Central memory CD8-positive, alpha-beta T cell (primary cell): ENCODE results near the gene LRRC3B.

ENCODE experiments used
- ATAC-seq: fragments of 150-1000 bp; cut with Tn5 transposase; replicated peaks from 2 replicates; pipeline ENCODE4 v1.10.0; 2022; ENCODE audit warnings: mild to moderate bottlenecking, moderate FRiP score, moderate number of reproducible peaks; ENCODE audit not compliant: poor library complexity, severe bottlenecking; ENCODE audit errors: extremely low read depth
- DNase-seq, 2 donors: peaks; one replicate each; pipeline ENCODE4 v3.0.0; 2021; ENCODE audit warnings: low spot score in 2 of 2
- H3K27ac Mint-ChIP-seq: one replicate; pipeline ENCODE4 v1.8.0; 2022; ENCODE audit warnings: low read depth, mild to moderate bottlenecking, moderate library complexity, mixed read lengths
- H3K27me3 Mint-ChIP-seq: one replicate; pipeline ENCODE4 v1.8.0; 2022; ENCODE audit warnings: mixed read lengths
- H3K36me3 Mint-ChIP-seq: one replicate; pipeline ENCODE4 v1.8.0; 2022; ENCODE audit warnings: mild to moderate bottlenecking, moderate library complexity, mixed read lengths; ENCODE audit not compliant: insufficient read depth
- H3K4me1 Mint-ChIP-seq: one replicate; pipeline ENCODE4 v1.8.0; 2022; ENCODE audit warnings: mixed read lengths
- H3K4me3 Mint-ChIP-seq: one replicate; pipeline ENCODE4 v1.8.0; 2022; ENCODE audit warnings: mild to moderate bottlenecking, moderate library complexity, mixed read lengths
- H3K9me3 Mint-ChIP-seq: one replicate; pipeline ENCODE4 v1.8.0; 2022; ENCODE audit warnings: mixed read lengths

Gene LRRC3B

GRCh38 chr3:26614006-26614685 lies 8.4 kb upstream of the LRRC3B start:
- Mint-ChIP-seq H3K4me1 (no peaks in the 10 kb centered on the region), H3K27me3 (no peaks in the 10 kb centered on the region), H3K36me3 (no peaks in the 10 kb centered on the region), H3K27ac (no peak overlapping the region), H3K4me3 (no peak overlapping the region), H3K9me3 (peaks cover 16% of the 10 kb centered on the region)
- ATAC-seq (no peak), DNase-seq (no peak)

GRCh38 chr3:26621176-26621575 lies 1.4 kb upstream of the LRRC3B start:
- ATAC-seq (no peak), DNase-seq (no peak)
- Mint-ChIP-seq H3K27me3 (peaks cover 36% of the 10 kb centered on the region), H3K9me3 (peaks cover 11% of the 10 kb centered on the region), H3K27ac (no peak overlapping the region), H3K4me1 (no peaks in the 10 kb centered on the region), H3K4me3 (no peak overlapping the region), H3K36me3 (no peaks in the 10 kb centered on the region)

DNA sequence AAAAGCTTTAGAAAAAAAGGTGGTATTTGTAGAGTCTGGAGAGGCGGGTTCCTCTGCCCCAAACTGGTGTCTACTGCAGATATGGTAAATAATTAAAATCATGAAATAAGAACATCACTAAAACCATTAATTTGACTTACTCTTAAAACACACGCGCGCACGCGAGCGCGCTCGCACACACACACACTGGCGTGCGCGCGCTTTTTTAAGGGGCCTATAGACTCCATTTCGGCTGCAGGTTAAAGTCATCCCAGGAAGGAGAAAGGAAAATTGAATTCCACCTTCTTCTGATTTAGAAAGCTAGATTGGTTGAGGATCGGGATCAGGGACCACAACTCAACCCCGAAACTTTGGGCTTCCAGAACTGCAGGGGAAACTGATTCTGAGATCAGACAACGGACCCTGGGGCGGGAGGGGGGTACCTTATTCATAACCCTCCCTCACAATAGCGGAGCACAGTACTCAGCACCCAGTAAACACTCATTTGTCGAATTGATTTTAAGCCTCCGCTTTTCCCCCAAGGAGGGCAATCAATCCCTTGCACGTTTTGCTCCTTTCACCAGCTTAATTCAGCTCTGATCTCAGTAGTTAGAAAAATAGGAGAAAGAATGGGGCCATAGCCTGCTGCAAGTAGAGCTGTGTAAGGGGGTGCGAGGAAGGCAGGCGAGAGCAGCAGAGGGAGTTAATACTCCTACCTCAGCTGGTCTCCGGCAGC lies 509 bp upstream of the LRRC3B start:
- no peaks in the 10 kb centered on the region for H3K4me1 Mint-ChIP-seq
- H3K4me3 Mint-ChIP-seq, result no peak overlapping the region
- no peaks in the 10 kb centered on the region for H3K36me3 Mint-ChIP-seq
- no peak overlapping the region for H3K27ac Mint-ChIP-seq
- ATAC-seq (no peak), DNase-seq (no peak)
- H3K27me3 Mint-ChIP-seq, result peaks cover 36% of the 10 kb centered on the region
- H3K9me3 Mint-ChIP-seq, result peaks cover 11% of the 10 kb centered on the region

DNA sequence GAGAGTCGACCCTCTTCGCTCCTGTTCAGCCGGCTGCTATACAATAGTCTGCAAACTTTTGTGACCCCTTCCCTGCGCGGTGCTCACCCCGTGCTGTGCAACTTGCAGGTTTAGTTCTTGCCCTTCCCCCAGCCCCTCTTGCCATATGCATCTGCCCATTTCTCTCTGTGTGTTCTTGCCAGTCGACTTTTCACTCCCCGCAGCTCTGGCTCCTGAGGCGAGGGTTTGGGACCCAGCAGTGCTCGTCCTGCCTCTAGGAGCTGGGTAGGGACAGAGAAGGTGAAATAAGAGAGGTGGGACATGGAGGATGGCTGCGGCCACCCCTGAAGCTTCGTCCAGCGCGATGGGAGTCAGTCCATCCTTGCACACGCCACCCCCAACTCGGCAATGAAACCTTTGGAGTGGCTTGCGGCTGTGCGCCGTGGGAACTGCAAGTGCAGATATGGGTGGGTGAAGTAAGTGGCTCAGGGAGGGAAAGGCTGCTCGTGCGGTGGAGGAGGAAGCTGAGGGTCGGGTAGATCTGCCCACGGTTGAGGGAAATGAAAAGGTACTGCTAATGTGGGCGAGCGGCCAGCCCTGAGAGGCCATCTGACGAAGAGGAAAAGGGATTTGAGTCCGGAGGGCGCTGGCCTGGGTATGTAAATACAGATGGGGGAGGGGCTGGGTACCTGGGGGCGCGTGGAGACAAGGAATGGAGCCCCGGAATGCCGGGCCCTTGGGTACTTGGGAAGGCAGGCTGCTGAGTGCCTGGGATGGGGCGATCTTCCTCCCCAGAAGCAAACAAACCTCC lies 1.0 kb downstream of the LRRC3B start:
- no peak overlapping the region for H3K4me3 Mint-ChIP-seq
- peaks cover 11% of the 10 kb centered on the region for H3K9me3 Mint-ChIP-seq
- H3K36me3 Mint-ChIP-seq, result no peaks in the 10 kb centered on the region
- DNase-seq, result no peak
- H3K4me1 Mint-ChIP-seq, result no peaks in the 10 kb centered on the region
- H3K27me3 Mint-ChIP-seq, result peaks cover 36% of the 10 kb centered on the region
- H3K27ac Mint-ChIP-seq, result no peak overlapping the region
- no peak for ATAC-seq

DNA sequence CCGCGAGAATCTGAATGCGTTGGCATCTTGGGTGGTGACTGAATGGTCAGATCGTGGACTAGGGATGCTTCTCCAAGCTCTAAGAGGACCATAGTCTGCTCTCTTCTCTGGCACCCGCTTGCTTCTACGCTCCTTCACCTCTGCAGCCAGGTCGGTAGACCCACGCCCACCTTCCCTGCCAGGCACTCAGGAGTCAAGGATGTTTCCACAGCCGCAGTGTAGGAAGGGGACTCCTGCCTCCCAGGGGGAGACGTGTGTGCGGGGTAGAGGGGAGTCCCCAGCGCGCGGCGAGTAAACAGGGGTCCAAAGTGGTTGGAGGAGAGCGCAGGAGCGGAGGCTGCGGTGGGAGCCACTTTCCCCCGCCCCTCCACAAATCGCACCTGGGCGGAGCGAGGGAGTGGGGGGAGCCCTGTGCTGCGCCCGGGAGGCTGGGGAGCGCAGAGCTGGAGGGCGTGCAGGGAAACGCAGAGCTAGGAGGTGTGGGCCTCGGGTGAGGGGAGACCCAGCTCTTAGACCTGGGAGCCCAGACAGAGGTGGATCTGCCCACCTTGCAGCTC lies 1.7 kb downstream of the LRRC3B start:
- ATAC-seq (no peak), DNase-seq (no peak)
- peaks cover 36% of the 10 kb centered on the region for H3K27me3 Mint-ChIP-seq
- H3K36me3 Mint-ChIP-seq, result no peaks in the 10 kb centered on the region
- no peaks in the 10 kb centered on the region for H3K4me1 Mint-ChIP-seq
- H3K27ac Mint-ChIP-seq, result no peak overlapping the region
- H3K4me3 Mint-ChIP-seq, result no peak overlapping the region
- peaks cover 11% of the 10 kb centered on the region for H3K9me3 Mint-ChIP-seq

GRCh38 chr3:26625187-26625586 lies 2.6 kb downstream of the LRRC3B start:
- no peaks in the 10 kb centered on the region for H3K36me3 Mint-ChIP-seq
- peaks cover 36% of the 10 kb centered on the region for H3K27me3 Mint-ChIP-seq
- no peak for ATAC-seq

DNA sequence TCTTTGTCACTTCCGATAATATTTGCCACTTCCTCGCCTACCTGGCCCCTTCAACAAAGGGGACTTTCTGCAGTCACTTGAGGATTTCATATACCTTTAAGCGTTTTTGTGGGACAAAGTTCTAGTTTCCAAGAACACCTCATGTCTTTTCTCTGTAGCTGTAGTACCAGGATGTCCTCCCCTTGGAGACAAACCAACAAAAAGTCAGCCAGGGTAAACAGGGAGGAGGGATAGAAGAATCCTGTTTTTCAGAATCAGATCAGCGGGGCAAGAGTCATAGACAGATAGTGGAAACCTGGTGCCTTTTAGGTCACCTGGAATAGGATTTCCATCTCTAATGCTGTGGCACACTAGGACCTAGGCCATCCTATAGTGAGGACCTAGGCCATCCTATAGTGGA lies 4.5 kb downstream of the LRRC3B start:
- ATAC-seq, result no peak
- Mint-ChIP-seq H3K27me3 (peaks cover 26% of the 10 kb centered on the region), H3K9me3 (peaks cover 11% of the 10 kb centered on the region), H3K27ac (no peak overlapping the region), H3K4me1 (no peaks in the 10 kb centered on the region), H3K4me3 (no peak overlapping the region), H3K36me3 (no peaks in the 10 kb centered on the region)
- DNase-seq, result no peak

More at GRCh38 chr3:26625187-26625586, 2.6 kb downstream of the LRRC3B start:
- H3K4me3 Mint-ChIP-seq, result no peak overlapping the region
- H3K4me1 Mint-ChIP-seq, result no peaks in the 10 kb centered on the region
- H3K27ac Mint-ChIP-seq, result no peak overlapping the region
- no peak for DNase-seq
- peaks cover 11% of the 10 kb centered on the region for H3K9me3 Mint-ChIP-seq

GRCh38 chr3:26628915-26629314 lies 6.3 kb downstream of the LRRC3B start:
- Mint-ChIP-seq H3K4me3 (no peak overlapping the region), H3K36me3 (no peaks in the 10 kb centered on the region), H3K27me3 (peaks cover 8% of the 10 kb centered on the region), H3K4me1 (no peaks in the 10 kb centered on the region), H3K27ac (no peak overlapping the region), H3K9me3 (peaks cover 10% of the 10 kb centered on the region)
- no peak for ATAC-seq
- DNase-seq, result no peak

DNA sequence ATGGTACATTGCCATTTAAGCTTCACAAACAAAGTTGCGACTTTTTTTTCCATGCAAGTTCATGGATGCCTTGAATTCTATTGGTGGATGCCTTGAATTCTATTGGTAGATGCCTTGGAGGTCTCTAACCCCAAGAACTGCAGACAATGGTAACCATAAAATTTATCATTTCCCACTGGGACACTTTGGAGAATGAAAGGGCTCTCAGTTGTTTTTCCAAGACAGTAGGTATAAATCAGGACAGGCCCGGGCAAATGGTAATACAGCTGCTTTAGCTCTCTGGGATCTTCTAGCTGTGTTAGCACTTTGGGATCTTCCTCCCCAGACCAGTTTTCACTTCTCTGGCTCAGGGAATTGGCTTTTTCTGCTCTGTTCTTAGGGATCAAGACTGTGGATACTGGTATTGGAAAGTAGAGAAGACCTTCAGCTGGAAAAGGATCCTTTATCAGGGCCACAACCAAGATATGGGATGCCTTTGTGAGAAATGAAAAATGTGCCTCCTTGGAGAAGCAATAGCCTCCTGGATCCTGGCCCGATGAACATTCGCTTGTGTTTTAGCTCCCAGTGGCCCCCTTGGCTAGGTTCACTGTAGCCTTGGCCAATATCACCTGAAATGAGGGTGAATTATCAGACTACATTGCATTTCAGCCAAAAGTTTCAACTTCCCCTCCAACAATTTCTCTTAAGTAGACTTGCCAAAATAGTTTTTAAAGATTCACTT lies 8.3 kb downstream of the LRRC3B start:
- H3K27me3 Mint-ChIP-seq, result no peaks in the 10 kb centered on the region
- no peak for DNase-seq
- H3K9me3 Mint-ChIP-seq, result peaks cover 5% of the 10 kb centered on the region
- H3K4me3 Mint-ChIP-seq, result no peak overlapping the region
- H3K27ac Mint-ChIP-seq, result no peak overlapping the region
- no peaks in the 10 kb centered on the region for H3K36me3 Mint-ChIP-seq
- no peaks in the 10 kb centered on the region for H3K4me1 Mint-ChIP-seq
- no peak for ATAC-seq

GRCh38 chr3:26631390-26631738 lies 8.8 kb downstream of the LRRC3B start:
- no peak overlapping the region for H3K27ac Mint-ChIP-seq
- no peak overlapping the region for H3K4me3 Mint-ChIP-seq
- no peaks in the 10 kb centered on the region for H3K36me3 Mint-ChIP-seq
- H3K4me1 Mint-ChIP-seq, result no peaks in the 10 kb centered on the region
- peaks cover 5% of the 10 kb centered on the region for H3K9me3 Mint-ChIP-seq
- DNase-seq, result no peak
- no peaks in the 10 kb centered on the region for H3K27me3 Mint-ChIP-seq
- no peak for ATAC-seq

DNA sequence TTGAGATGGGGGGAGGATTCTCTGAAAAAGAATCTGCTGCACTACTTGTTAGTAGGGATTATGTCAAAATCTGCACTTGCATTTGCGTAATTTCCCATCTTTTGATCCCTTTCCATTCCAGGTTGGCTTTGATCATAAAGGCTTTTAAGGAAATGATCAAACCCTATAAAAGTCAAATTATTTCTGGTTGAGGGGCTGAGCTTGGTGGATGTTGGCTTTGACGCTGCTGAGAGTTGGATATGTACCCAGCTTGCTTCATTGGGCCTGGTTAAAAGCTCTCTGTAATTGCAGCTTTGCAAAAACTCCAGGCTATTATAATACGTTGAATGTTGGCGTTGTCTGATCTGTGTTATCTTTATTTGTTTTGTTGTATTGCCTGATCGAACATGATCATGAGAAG lies 12.0 kb downstream of the LRRC3B start:
- H3K4me1 Mint-ChIP-seq, result no peaks in the 10 kb centered on the region
- H3K27me3 Mint-ChIP-seq, result no peaks in the 10 kb centered on the region
- H3K27ac Mint-ChIP-seq, result no peak overlapping the region
- no peak for DNase-seq
- peaks cover 5% of the 10 kb centered on the region for H3K9me3 Mint-ChIP-seq
- H3K4me3 Mint-ChIP-seq, result no peak overlapping the region
- no peaks in the 10 kb centered on the region for H3K36me3 Mint-ChIP-seq
- ATAC-seq, result no peak

DNA sequence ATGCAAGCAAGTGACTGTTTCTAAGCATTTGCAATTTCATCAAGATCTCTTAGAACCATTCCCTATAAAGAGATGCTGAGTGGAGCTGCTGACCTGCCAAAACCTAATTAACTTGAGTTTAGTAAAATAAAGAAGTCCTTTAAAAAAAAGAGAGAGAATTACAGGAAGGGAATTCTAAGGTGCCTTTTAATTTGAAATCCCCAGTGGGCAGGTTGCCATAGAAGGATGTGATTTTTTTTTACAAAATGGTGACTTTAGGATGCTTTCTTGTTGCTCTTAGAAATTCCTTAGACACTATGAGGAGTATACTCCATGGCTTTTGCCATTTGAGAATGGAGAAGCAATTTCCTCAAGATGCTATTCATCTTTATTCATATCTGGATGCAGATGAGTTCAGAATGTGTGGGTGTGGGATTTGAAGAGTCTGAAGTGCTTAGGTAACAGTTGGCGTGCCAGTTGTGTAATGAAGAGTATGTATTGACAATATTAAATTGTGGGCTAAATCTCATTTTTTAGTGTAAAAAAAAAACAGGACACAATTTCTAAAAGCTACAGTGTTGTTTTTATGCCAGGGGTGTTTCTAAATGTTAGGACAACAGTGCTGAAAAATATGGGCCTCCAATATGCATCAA lies 13.6 kb downstream of the LRRC3B start:
- no peak for ATAC-seq
- no peaks in the 10 kb centered on the region for H3K36me3 Mint-ChIP-seq
- H3K27me3 Mint-ChIP-seq, result no peaks in the 10 kb centered on the region

More for the DNA sequence above, 13.6 kb downstream of the LRRC3B start:
- Mint-ChIP-seq H3K27ac (no peak overlapping the region), H3K4me3 (no peak overlapping the region), H3K9me3 (peaks cover 5% of the 10 kb centered on the region), H3K4me1 (no peaks in the 10 kb centered on the region)
- DNase-seq, result no peak
